B cell (primary cell): Measurements from ENCODE around the gene TNN. TPM values are rescaled to one million over a fixed set of nuclear protein-coding genes. Genes with fewer than 3 reads are reported as not detected.

ENCODE experiments used
- ATAC-seq: fragments of 200-7000 bp; cut with Tn5 transposase; one replicate; pipeline ENCODE4 v1.10.0; 2021; ENCODE audit warnings: low read depth, mild to moderate bottlenecking, moderate number of reproducible peaks, moderate library complexity
- CTCF ChIA-PET: fragments of 350-600 bp; sonication (Branson Sonifier 250); formaldehyde crosslinking; loops from one replicate; lab custom pipeline; 2021; ENCODE audit warnings: antibody characterized with exemption, inconsistent platforms; lab: Charles Lee
- POLR2A ChIA-PET: fragments of 350-600 bp; sonication (Branson Sonifier 250); formaldehyde crosslinking; loops from one replicate; lab custom pipeline; 2021; ENCODE audit warnings: antibody characterized with exemption; lab: Charles Lee
- DNase-seq: peaks from one replicate; pipeline ENCODE4 v3.0.0; 2013
- H2AFZ ChIP-seq: 2 replicates; pipeline ENCODE4 v1.6.1; 2012; ENCODE audit warnings: mild to moderate bottlenecking, low read depth, low read length; ENCODE audit not compliant: insufficient read depth, poor library complexity, severe bottlenecking
- H3K27ac ChIP-seq, 2 donors: 1 replicate in 1 of 2; 2 replicates in 1 of 2; pipeline ENCODE4 v1.5.1; 2012 to 2013; ENCODE audit warnings: low read length in 2 of 2, mild to moderate bottlenecking in 2 of 2, moderate library complexity in 1 of 2
- H3K27me3 ChIP-seq, 4 experiments: fragments of 200-600 bp in 1 of 4; sonication (generic) in 1 of 4; replicated peaks in 1 of 4; 1 replicate in 2 of 4; 2 replicates in 2 of 4; pipeline versions ENCODE4 v1.6.1 to v1.7.0; 2013 to 2016; ENCODE audit warnings: low read length in 3 of 4, mild to moderate bottlenecking in 2 of 4, mixed read lengths in 1 of 4, moderate library complexity in 1 of 4; ENCODE audit not compliant: insufficient read depth in 4 of 4, control insufficient read depth in 3 of 4; ENCODE audit errors: control extremely low read depth in 1 of 4
- H3K36me3 ChIP-seq, 2 experiments: replicated peaks in 1 of 2; 1 replicate in 1 of 2; 2 replicates in 1 of 2; pipeline versions ENCODE4 v1.6.1 to v1.7.1; 2013; ENCODE audit warnings: low read length in 1 of 2; ENCODE audit not compliant: insufficient read depth in 2 of 2, control insufficient read depth in 1 of 2; ENCODE audit errors: control extremely low read depth in 1 of 2, extremely low read depth in 1 of 2
- H3K4me1 ChIP-seq, 2 donors: fragments of 200-600 bp in 1 of 2; sonication (generic) in 1 of 2; 1 replicate in 1 of 2; 2 replicates in 1 of 2; pipeline versions ENCODE4 v1.5.1 to v1.6.1; 2013 to 2017; ENCODE audit warnings: low read length in 2 of 2; ENCODE audit not compliant: control insufficient read depth in 2 of 2, insufficient read depth in 2 of 2
- H3K4me2 ChIP-seq: replicated peaks from 2 replicates; pipeline ENCODE3; 2012; ENCODE audit warnings: mild to moderate bottlenecking, low read depth, low read length; ENCODE audit not compliant: poor library complexity, severe bottlenecking
- H3K4me3 ChIP-seq, 5 experiments: fragments of 200-600 bp in 1 of 5; sonication (generic) in 1 of 5; 1 replicate in 3 of 5; 2 replicates in 2 of 5; pipeline versions ENCODE4 v1.5.1 to v1.7.0; 2011 to 2016; ENCODE audit warnings: low read length in 4 of 5, mild to moderate bottlenecking in 4 of 5, low read depth in 2 of 5, control low read depth in 1 of 5, moderate library complexity in 1 of 5; ENCODE audit not compliant: insufficient read depth in 1 of 5; ENCODE audit errors: control extremely low read depth in 1 of 5, extremely low read depth in 1 of 5
- H3K79me2 ChIP-seq: fragments of 200-600 bp; sonication (generic); one replicate; pipeline ENCODE4 v1.6.0; 2016; ENCODE audit warnings: low read length; ENCODE audit not compliant: control insufficient read depth, insufficient read depth
- H3K9ac ChIP-seq: fragments of 200-600 bp; sonication (generic); 2 replicates; pipeline ENCODE4 v1.6.1; 2017; ENCODE audit warnings: mild to moderate bottlenecking, low read length, moderate library complexity
- H3K9me3 ChIP-seq, 3 donors: one replicate each; pipeline versions ENCODE4 v1.6.1 to v1.7.1; 2013; ENCODE audit warnings: low read length in 2 of 3; ENCODE audit not compliant: control insufficient read depth in 2 of 3, insufficient read depth in 1 of 3; ENCODE audit errors: control extremely low read depth in 1 of 3
- H4K20me1 ChIP-seq: 2 replicates; pipeline ENCODE4 v1.6.0; 2012; ENCODE audit warnings: mild to moderate bottlenecking, low read length; ENCODE audit not compliant: insufficient read depth, control insufficient read depth, poor library complexity, severe bottlenecking
- H3K27ac Mint-ChIP-seq: one replicate; pipeline ENCODE4 v1.8.0; 2021; ENCODE audit warnings: mixed read lengths
- H3K27me3 Mint-ChIP-seq: one replicate; pipeline ENCODE4 v1.8.0; 2021; ENCODE audit warnings: mixed read lengths
- H3K4me1 Mint-ChIP-seq: one replicate; pipeline ENCODE4 v1.8.0; 2021; ENCODE audit warnings: mixed read lengths
- H3K4me3 Mint-ChIP-seq: one replicate; pipeline ENCODE4 v1.8.0; 2021; ENCODE audit warnings: mixed read lengths
- H3K9me3 Mint-ChIP-seq: one replicate; pipeline ENCODE4 v1.8.0; 2022; ENCODE audit warnings: mixed read lengths; ENCODE audit not compliant: insufficient read depth
- CTCF ChIP-seq: fragments of 200-600 bp; IDR thresholded peaks from one replicate; pipeline ENCODE4 v1.8.0; 2022; ENCODE audit warnings: antibody characterized with exemption, mild to moderate bottlenecking
- EZH2 ChIP-seq: IDR thresholded peaks from 2 replicates; pipeline ENCODE4 v1.6.1; 2012; ENCODE audit warnings: borderline replicate concordance, low read depth, mild to moderate bottlenecking, moderate library complexity, low read length; ENCODE audit not compliant: insufficient read depth, poor library complexity, severe bottlenecking
- WGBS: methylation state at CpG from one replicate; pipeline ENCODE4 v1.1.5; 2013; ENCODE audit warnings: missing lambda C conversion rate; ENCODE audit not compliant: insufficient coverage; 5-methylcytosine and 5-hydroxymethylcytosine counted together
- intact Hi-C: fragments of 100-400 bp; cut with micrococcal nuclease; formaldehyde crosslinking; loops from one replicate; pipeline ENCODE4 v1.10.0; 2022
- polyA plus RNA-seq: library from polyadenylated mRNA; depleted of rRNA; stranded (reverse); fragments of >200 nt; gene quantifications from 2 replicates; pipeline ENCODE4 v1.2.3, GENCODE V29; 2012
- total RNA-seq, 2 donors: library from RNA; stranded (reverse); fragments of 120-200 nt in 1 of 2; gene quantifications; 1 replicate in 1 of 2; 2 replicates in 1 of 2; pipeline versions ENCODE4 v1.2.3 to v1.2.4, GENCODE V29; 2013 to 2022

TNN gene
- total and polyA plus RNA-seq, 2 donors (not counting 1 experiment from before 2014, with no cell fraction given), result not detected

GRCh38 chr1:175127565-175127964 lies 59.9 kb downstream of the TNN start:
- no peak overlapping the region for H3K4me2 ChIP-seq

GRCh38 chr1:175128523-175128922 lies 60.9 kb downstream of the TNN start:
- POLR2A ChIA-PET, result no interaction called here
- intact Hi-C loops, result loop anchor here (5.0 kb wide), 1 partner anchor 871 kb away; no protein-coding TSS in a partner anchor
- no peak for ATAC-seq
- Histone ChIP-seq H3K4me1 (peaks cover 0 to 2% of the 10 kb centered on the region in 2 donors), H2AFZ (no peak overlapping the region), H3K4me2 (no peak overlapping the region), H4K20me1 (no peaks in the 10 kb centered on the region), H3K27ac (no peak overlapping the region), H3K4me3 (no peak overlapping the region), H3K27me3 (no peaks in the 10 kb centered on the region), H3K9me3 (no peaks in the 10 kb centered on the region), H3K9ac (no peak overlapping the region), H3K36me3 (no peaks in the 10 kb centered on the region), H3K79me2 (no peaks in the 10 kb centered on the region)
- CTCF ChIA-PET, result interaction anchor here (0.7 to 1.8 kb wide), 3 partner anchors 23 to 857 kb away, joined by 3 to 7 read pairs (median 6); no protein-coding TSS in a partner anchor
- Mint-ChIP-seq H3K4me1 (peaks cover 3% of the 10 kb centered on the region), H3K9me3 (no peaks in the 10 kb centered on the region), H3K27ac (no peak overlapping the region), H3K27me3 (no peaks in the 10 kb centered on the region), H3K4me3 (no peak overlapping the region)
- no peak for DNase-seq
- TF ChIP-seq EZH2, result no peak
- no peak for TF ChIP-seq CTCF
- WGBS, result 88% methylated on average over 8 of the region's 9 CpGs

More at GRCh38 chr1:175127565-175127964, 59.9 kb downstream of the TNN start:
- DNase-seq (no peak), ATAC-seq (no peak)
- Histone ChIP-seq H2AFZ (no peak overlapping the region), H3K79me2 (no peaks in the 10 kb centered on the region), H3K9ac (no peak overlapping the region), H4K20me1 (no peaks in the 10 kb centered on the region), H3K4me1 (peaks cover 0 to 2% of the 10 kb centered on the region in 2 donors), H3K4me3 (no peak overlapping the region), H3K36me3 (no peaks in the 10 kb centered on the region), H3K27me3 (no peaks in the 10 kb centered on the region), H3K9me3 (no peaks in the 10 kb centered on the region), H3K27ac (no peak overlapping the region)
- TF ChIP-seq CTCF (no peak), EZH2 (no peak)
- Mint-ChIP-seq H3K27me3 (no peaks in the 10 kb centered on the region), H3K4me3 (no peak overlapping the region), H3K27ac (no peak overlapping the region), H3K9me3 (no peaks in the 10 kb centered on the region), H3K4me1 (peaks cover 3% of the 10 kb centered on the region)
- ChIA-PET CTCF (interaction anchor here (0.9 to 6.3 kb wide), 3 partner anchors 19 to 357 kb away, joined by 3 to 104 read pairs (median 5); no protein-coding TSS in a partner anchor), POLR2A (no interaction called here)
- 78% methylated on average over 6 of the region's 6 CpGs for WGBS
- intact Hi-C loops, result loop anchor here (5.0 kb wide), 1 partner anchor 870 kb away; no protein-coding TSS in a partner anchor
